Measurements from ENCODE around the gene MED9.

Gene MED9

GRCh38 chr17:17492571-17492970 is 15.8 kb downstream of the MED9 start:
- no peak for FAIRE-seq

DNA sequence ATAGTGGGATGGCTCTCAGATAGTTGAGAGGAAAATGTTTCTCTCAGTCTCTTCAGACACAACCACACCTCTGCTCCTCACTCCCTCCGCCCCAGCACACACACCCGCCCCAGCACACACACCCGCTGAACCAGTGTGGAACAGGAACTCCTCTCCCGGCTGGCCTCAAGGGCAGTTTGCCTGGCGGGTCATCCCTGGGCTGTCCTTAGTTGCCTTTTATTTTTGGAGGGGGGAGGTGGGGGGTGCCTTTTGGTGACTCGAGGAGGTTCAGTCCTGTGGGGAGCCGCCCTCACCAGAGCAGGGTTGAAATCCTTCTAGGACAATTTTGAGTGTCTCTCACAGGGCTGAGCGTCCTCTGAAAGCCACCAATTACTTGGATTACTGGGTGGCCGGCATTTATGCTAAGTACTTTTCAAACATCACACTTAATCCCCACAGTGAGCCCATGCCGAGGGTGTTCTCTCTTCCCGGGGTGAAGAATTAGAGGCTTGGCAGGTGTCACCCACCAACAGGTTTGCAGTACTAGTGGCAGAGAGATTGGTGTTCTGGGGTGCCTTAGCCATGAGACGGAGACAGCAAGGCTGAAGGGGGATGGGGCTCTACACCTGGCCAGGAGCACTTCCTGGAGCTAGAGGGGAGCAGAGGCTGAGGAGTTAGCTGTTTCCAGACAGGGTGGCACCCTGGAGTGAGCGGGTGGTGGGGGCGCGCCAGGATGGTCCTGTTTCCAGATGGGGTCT is 16.6 kb downstream of the MED9 start:
- FAIRE-seq = no peak

DNA sequence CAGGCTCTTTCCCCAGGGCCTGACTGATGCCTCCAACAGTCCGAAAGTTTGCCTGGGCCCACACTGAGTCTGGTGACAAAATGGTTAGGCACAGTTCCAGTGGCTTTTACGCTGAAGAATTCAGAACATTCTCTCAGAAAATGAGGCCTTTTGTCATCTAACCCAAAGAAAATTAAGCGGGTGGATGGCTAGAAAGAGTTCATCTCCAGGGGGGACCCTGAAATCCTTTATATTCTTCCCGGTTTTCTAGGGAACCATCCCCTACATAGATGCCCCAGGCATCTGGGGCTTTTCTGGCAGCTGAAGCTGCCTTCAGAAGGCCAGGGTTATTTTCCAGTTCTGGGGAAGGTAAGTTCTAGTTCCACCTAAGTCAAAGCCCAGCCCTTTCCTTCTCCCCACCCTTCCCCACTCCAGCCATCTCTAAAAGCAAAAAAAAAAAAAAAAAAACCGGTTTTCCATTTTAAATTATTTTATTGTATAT is 17.2 kb downstream of the MED9 start:
- no peak for FAIRE-seq

DNA sequence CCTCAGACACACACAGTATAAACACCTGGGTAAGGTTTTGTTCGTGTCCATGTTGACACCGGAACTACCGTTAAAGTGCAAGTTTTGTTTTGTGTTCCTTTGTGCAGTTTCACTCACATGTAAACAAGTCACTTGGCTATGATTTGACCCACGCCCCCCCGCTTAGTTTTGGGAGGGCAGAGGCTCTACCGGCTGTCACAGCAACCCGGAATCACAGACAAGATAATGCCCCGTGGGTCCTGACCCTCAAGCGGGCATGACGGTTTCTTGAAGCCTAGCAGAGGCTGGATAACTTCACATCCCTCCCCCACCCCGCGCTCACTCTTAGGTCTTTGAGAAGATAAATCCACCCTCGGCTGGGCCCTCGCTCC is 17.7 kb downstream of the MED9 start:
- no peak for FAIRE-seq

DNA sequence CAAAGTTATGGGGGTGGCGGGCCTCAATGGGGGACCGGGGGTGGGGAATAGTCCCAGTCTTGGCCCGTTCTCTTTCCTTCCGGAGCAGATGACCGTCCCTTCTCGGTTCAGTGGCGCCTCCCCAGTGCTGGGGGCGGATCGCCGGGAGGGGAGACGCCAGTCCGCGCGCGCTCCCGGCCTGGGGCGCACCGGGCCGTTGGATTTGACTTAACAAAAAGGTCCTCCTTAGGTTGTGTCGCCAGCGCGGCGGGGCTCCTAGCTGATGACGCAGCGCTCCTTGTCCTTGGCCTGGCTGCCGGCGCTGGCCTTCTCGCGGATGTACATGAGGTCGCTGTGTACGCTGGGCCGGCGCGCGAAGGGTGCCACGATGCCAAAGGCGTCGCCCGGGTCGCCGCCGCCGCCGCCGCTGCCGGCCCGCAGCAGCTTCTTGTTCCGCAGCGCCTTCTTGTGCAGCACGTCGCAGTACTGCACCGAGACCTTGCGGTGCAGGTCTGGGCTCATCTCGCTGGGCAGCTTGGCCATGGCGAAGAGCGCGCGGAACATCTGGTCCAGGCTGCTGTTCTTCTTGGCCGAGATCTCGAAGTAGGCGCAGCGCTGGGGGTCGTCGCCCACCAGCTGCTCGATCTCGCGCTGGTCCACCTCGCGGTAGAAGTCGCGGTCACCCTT is 18.2 kb downstream of the MED9 start:
- FAIRE-seq = no peak

- no peak for FAIRE-seq
Measured at GRCh38 chr17:17495536-17496188, 18.9 kb downstream of the MED9 start.

- no peak for FAIRE-seq
Measured at GRCh38 chr17:17496189-17497064, 19.6 kb downstream of the MED9 start, which contains the start of gene RASD1. Gene RASD1 (minus strand): TSS chr17:17496395. CDS start chr17:17496181, 214 bp downstream.

- FAIRE-seq = no peak
Measured at GRCh38 chr17:17497065-17497844, 20.5 kb downstream of the MED9 start.

- FAIRE-seq = no peak
Measured at GRCh38 chr17:17497845-17498520, 21.2 kb downstream of the MED9 start.

- no peak for FAIRE-seq
Measured at GRCh38 chr17:17498606-17499301, 22.0 kb downstream of the MED9 start.

DNA sequence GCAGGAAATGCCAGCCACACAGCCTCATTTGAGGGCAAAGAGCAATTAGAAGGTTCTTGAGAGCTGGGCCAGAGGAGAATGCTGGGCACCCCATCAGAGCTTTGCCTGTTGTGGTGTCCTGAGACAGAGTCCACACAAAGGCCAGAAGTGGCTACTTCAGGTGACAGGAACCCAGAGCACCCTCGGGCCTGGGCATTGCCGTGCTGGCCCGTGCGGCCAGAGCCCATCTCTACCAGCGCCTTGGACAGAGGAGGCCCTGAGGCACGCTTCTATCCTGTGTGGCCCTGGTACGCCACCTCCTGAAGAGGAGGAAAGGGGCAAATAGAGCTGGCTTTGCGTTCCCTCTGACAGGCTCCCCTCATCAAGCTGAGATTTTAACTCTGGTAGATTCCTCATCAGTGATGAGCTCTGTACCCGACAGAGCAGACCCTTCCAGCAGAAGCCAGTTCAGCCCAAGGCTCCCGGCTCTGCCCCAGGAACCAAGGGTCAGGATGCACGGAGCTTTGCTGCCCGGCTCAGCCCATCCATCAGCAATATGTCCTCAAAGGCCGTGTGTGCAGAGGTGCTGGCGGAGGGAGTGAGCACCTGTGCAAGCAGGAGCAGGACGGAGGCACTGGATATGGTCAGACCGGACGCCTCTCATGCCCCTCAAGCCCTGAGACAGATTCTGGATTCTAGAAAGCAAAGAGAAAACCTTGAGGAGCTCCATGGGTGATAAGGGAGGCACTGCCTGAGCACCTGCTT is 22.8 kb downstream of the MED9 start:
- no peak for FAIRE-seq

GRCh38 chr17:17500999-17501605 is 24.3 kb downstream of the MED9 start:
- no peak for FAIRE-seq

GRCh38 chr17:17502741-17503565 is 26.2 kb downstream of the MED9 start:
- no peak for FAIRE-seq

DNA sequence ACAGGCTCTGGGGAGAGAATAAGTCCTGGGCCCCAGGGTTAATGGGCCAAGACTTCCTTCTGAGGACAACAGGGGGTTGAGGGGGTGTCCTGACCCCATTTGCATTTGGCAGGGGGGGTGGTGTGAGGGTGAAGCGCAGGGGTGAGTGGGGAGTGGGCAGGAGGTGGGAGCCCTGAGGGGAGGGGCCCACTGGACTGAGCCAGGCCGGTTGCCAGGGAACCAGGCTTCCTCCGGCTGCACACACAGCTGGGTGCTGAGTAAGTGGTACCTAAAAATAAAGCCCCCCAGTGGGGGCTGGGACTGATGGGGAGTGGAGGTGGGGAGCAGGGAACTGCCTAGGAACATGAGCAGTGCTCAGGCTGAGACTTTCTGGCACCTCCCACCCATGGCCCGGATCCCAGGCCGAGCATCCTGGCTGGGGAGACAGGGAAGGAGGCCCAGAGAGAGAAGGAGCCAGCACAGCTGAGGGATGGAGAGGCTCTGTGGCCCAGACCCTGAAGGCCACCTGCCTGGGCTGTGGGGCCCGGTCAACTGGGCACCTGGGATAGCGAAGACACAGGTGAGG is 26.8 kb downstream of the MED9 start:
- no peak for FAIRE-seq

DNA sequence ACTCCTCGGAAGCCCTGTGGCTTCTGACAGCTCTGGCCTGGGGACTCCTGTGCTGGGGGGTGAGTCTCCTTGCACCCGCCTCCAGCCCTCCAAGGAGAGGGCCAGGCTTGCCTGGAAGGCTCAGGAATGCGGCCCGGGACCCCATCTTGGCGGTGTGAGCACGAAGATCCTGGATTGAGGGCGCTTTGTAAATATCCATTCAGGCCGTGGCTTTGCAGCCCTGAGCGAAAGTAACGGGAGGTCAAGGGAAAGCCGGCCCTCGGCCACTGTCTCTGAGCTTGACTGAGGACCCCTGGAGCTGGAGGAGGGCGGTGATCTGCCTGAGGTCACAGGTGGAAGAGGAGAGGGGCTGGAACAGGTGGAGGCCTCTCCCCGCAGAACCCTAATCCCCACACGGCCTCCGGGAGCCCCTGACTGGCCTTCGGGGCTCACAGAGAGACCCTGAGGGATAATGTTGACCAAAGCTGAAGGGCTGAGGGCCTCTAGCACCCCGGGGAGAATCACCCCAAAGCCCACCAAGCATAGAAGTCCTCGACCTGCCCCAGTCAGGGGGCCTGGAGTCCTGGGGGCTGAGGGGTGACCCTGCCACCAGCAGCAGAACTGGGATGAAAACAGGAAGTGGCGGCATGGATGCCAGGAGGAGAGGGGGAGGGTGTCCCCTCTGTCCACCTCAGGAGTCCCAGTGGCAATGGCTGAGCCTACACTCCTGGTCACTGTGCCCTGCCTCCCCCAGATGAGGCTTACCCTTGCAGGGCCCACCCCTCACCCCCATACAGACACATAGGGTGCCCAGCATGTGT is 27.7 kb downstream of the MED9 start:
- no peak for FAIRE-seq

DNA sequence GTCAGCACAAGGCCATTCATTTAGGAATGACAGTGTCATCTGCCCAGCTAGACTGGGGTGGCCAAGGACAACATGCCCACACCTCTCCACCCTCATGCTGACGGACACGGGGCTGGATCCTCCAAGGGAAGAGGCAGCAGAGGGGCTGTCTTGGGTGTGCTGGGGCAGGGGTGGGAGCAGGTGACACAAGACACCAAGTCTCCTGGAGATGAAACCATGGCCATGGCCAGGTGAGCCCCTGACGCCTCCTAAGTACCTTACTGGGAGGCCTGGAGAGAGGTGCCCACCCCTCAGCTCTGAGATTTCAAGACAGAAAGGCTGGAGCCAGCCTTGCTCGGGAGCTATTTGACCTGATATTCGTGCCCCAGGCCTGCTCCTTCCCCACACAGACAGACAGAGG is 28.4 kb downstream of the MED9 start:
- FAIRE-seq = no peak

GRCh38 chr17:17505610-17506171 is 28.9 kb downstream of the MED9 start:
- no peak for FAIRE-seq

All from islet of Langerhans (tissue), 1 donor.